Panc1 (cell line): ENCODE measurements around the gene TBC1D16. TPM values are rescaled to one million over a fixed set of nuclear protein-coding genes. Genes with fewer than 3 reads are reported as not detected.

ENCODE experiments used
- ATAC-seq: fragments of 200-7000 bp; cut with Tn5 transposase; 2 replicates; pipeline ENCODE4 v1.9.1; 2020; ENCODE audit warnings: mild to moderate bottlenecking, moderate library complexity
- BruUV-seq: library from RNA; stranded (reverse); fragments of 400-500 nt; replicated peaks from 2 replicates; lab custom pipeline; 2021; lab: Mats Ljungman, UMichigan
- CTCF ChIA-PET: fragments of 300-600 bp; sonication (Branson Sonifier 250); formaldehyde crosslinking; loops from one replicate; lab custom pipeline; 2022; ENCODE audit warnings: antibody characterized with exemption; lab: Charles Lee
- POLR2A ChIA-PET: fragments of 300-600 bp; sonication (Branson Sonifier 250); formaldehyde crosslinking; loops from one replicate; lab custom pipeline; 2022; ENCODE audit warnings: antibody characterized with exemption; lab: Charles Lee
- DNase-seq: peaks from one replicate; pipeline ENCODE4 v3.0.0-alpha.2; 2010; ENCODE audit warnings: low read depth, low spot score
- H3K27ac ChIP-seq: 2 replicates; pipeline ENCODE4 v1.5.1; 2011; ENCODE audit warnings: mild to moderate bottlenecking, low read length, inconsistent platforms
- H3K27me3 ChIP-seq: fragments of 200-500 bp; sonication (Bioruptor generic); 2 replicates; pipeline ENCODE4 v1.6.0; 2014; ENCODE audit warnings: low read length, inconsistent platforms; ENCODE audit not compliant: control insufficient read depth, insufficient read depth
- H3K36me3 ChIP-seq: fragments of 200-500 bp; sonication (Bioruptor generic); 2 replicates; pipeline ENCODE4 v1.5.1; 2014; ENCODE audit warnings: inconsistent platforms, mild to moderate bottlenecking, low read length, moderate library complexity; ENCODE audit not compliant: control insufficient read depth, insufficient read depth
- H3K4me1 ChIP-seq: 2 replicates; pipeline ENCODE4 v1.5.1; 2011; ENCODE audit warnings: inconsistent platforms, mild to moderate bottlenecking, low read length, moderate library complexity; ENCODE audit not compliant: control insufficient read depth, insufficient read depth
- H3K4me3 ChIP-seq, 2 experiments: 2 replicates each; pipeline ENCODE4 v1.5.1; 2011 to 2012; ENCODE audit warnings: low read depth in 2 of 2, low read length in 2 of 2, mild to moderate bottlenecking in 2 of 2, inconsistent platforms in 1 of 2, moderate library complexity in 1 of 2
- H3K9me3 ChIP-seq: fragments of 200-500 bp; sonication (Bioruptor generic); 2 replicates; pipeline ENCODE4 v1.5.1; 2014; ENCODE audit warnings: low read depth, mild to moderate bottlenecking, inconsistent platforms, low read length, moderate library complexity; ENCODE audit not compliant: control insufficient read depth, insufficient read depth
- POLR2AphosphoS5 ChIP-seq: IDR thresholded peaks from 2 replicates; pipeline ENCODE4 v1.6.1; 2012; ENCODE audit warnings: mild to moderate bottlenecking, low read depth, low read length, moderate library complexity
- SIN3A ChIP-seq: IDR thresholded peaks from 2 replicates; pipeline ENCODE4 v1.6.1; 2012; ENCODE audit warnings: low read depth, mild to moderate bottlenecking, low read length, moderate library complexity, borderline replicate concordance; ENCODE audit not compliant: insufficient read depth
- TCF7L2 ChIP-seq: IDR thresholded peaks from 2 replicates; pipeline ENCODE4 v1.6.1; 2011; ENCODE audit warnings: mild to moderate bottlenecking, low read depth, low read length, inconsistent platforms
- in situ Hi-C: cut with HindIII; loops from 2 replicates; pipeline ENCODE4 v1.10.0; 2016; ENCODE audit warnings: low sequenced_read_pairs, low pct_unique_long_range_greater_than_20kb
- intact Hi-C: fragments of 100-400 bp; cut with micrococcal nuclease; formaldehyde crosslinking; loops from one replicate; pipeline ENCODE4 v1.10.0; 2022; ENCODE audit not compliant: unreplicated experiment
- total RNA-seq: library from RNA; stranded (reverse); gene quantifications from one replicate; pipeline ENCODE4 v1.2.1, GENCODE V29; 2021; ENCODE audit not compliant: unreplicated experiment
- TF ChIP-seq, protein P1 (sequence below), 2 experiments: IDR thresholded peaks; 2 replicates each; pipeline ENCODE4 v1.6.1; 2011 to 2012; ENCODE audit warnings: low read depth in 2 of 2, control low read depth in 1 of 2, low read length in 1 of 2, mild to moderate bottlenecking in 1 of 2, moderate library complexity in 1 of 2; ENCODE audit not compliant: insufficient read depth in 1 of 2
- TF ChIP-seq, protein P2 (sequence below): fragments of 450-650 bp; IDR thresholded peaks from 2 replicates; pipeline ENCODE4 v1.5.1; 2017; ENCODE audit warnings: mild to moderate bottlenecking

Gene TBC1D16
- total RNA-seq, 1 experiment from 2014 or later: 41.6 TPM

DNA sequence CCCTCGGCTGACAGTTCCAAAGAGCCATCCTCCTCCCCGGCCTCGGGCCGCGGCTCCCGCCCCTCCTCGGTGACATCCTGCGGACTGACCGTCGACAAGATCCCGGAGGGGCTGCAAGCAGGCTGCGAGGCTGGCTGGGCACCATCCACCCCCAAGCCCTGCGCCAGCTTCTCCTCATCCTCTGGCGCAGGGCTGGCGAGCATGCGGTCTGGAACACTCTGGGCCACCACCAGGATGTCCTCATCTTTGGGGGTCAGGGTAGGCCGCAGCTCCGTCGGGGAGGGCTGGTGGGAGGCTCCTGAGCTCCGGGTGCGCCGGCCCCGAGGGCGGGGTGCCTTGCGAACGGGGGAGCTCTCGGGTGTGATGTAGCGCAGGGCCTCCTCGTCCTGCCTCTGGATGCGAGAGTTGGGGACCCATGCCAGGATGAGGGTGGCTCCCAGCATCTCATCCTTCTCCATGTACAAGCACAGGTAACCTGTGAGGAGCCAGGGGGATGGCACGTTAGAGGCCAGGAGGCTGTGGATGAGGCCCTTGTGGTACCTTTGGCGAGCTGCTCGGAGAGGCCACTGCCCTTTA is 25.3 kb downstream of the TBC1D16 start:
- ChIA-PET CTCF (interaction anchor here (0.6 kb wide), 1 partner anchor 63 kb away, joined by 3 read pairs; no protein-coding TSS in a partner anchor), POLR2A (no interaction called here)
- DNase-seq: no peak
- TF ChIP-seq, protein P1, sequence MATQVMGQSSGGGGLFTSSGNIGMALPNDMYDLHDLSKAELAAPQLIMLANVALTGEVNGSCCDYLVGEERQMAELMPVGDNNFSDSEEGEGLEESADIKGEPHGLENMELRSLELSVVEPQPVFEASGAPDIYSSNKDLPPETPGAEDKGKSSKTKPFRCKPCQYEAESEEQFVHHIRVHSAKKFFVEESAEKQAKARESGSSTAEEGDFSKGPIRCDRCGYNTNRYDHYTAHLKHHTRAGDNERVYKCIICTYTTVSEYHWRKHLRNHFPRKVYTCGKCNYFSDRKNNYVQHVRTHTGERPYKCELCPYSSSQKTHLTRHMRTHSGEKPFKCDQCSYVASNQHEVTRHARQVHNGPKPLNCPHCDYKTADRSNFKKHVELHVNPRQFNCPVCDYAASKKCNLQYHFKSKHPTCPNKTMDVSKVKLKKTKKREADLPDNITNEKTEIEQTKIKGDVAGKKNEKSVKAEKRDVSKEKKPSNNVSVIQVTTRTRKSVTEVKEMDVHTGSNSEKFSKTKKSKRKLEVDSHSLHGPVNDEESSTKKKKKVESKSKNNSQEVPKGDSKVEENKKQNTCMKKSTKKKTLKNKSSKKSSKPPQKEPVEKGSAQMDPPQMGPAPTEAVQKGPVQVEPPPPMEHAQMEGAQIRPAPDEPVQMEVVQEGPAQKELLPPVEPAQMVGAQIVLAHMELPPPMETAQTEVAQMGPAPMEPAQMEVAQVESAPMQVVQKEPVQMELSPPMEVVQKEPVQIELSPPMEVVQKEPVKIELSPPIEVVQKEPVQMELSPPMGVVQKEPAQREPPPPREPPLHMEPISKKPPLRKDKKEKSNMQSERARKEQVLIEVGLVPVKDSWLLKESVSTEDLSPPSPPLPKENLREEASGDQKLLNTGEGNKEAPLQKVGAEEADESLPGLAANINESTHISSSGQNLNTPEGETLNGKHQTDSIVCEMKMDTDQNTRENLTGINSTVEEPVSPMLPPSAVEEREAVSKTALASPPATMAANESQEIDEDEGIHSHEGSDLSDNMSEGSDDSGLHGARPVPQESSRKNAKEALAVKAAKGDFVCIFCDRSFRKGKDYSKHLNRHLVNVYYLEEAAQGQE (IDR thresholded peaks at IDR 0.05; ENCODE audit: insufficient read depth in 1 of 2, low read depth in 2 of 2, low read length in 1 of 2): no peak
- TF ChIP-seq POLR2AphosphoS5 (no peak), SIN3A (no peak), TCF7L2 (no peak)
- TF ChIP-seq, protein P2, sequence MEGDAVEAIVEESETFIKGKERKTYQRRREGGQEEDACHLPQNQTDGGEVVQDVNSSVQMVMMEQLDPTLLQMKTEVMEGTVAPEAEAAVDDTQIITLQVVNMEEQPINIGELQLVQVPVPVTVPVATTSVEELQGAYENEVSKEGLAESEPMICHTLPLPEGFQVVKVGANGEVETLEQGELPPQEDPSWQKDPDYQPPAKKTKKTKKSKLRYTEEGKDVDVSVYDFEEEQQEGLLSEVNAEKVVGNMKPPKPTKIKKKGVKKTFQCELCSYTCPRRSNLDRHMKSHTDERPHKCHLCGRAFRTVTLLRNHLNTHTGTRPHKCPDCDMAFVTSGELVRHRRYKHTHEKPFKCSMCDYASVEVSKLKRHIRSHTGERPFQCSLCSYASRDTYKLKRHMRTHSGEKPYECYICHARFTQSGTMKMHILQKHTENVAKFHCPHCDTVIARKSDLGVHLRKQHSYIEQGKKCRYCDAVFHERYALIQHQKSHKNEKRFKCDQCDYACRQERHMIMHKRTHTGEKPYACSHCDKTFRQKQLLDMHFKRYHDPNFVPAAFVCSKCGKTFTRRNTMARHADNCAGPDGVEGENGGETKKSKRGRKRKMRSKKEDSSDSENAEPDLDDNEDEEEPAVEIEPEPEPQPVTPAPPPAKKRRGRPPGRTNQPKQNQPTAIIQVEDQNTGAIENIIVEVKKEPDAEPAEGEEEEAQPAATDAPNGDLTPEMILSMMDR: no peak
- no TSS peak for BruUV-seq
- intact Hi-C loops: no loop called here
- in situ Hi-C loops: no loop called here
- Histone ChIP-seq H3K27me3 (no peaks in the 10 kb centered on the region), H3K27ac (no peak overlapping the region), H3K9me3 (peaks cover 3% of the 10 kb centered on the region; the same call in 1 of the 2 replicates), H3K36me3 (no peaks in the 10 kb centered on the region), H3K4me1 (peaks cover 7% of the 10 kb centered on the region), H3K4me3 (no peak overlapping the region)
- ATAC-seq: no peak

DNA sequence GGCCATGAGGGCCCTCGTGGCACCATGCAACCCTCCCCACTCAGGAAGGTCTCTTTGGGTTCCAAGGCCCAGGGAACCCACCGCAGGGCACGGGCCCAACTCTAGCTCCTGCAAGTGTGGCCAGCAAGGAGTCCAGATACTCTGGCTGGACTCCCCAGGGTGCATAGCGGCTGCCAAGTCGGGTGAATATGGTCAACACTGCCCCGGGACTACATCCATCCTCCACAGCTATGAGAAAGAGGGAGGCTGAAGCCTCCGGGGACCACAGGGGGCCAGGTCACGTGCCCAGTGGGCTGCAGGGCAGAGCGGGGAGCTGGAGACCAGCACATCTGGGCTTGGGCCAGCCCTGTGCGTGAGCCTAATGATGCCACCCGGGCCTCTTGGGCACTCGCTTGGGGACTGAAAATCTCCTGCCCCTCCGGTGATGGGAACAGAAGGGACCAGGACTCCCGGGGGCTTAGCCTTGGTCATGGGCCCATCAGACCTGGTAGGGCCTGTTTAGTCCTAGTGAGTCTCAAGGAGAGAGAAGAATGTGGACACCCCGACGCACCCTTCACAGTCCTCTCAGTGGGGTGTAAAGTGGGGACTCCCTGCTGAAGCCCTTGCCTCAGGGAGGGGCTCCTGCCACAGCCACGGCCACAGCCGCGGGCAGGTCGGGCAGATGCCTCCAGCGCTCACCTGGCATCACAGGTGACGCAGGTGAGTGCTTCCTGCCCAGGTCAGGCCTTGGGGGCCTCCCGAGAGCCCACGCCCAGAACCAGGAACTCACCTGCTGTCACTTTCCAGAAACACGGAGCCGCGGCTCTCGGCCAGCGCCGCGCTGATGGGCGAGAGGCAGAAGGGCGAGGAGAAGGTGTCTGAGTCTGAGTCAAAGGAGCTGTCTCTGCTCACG is 26.0 kb downstream of the TBC1D16 start:
- peaks cover 3% of the 10 kb centered on the region; the same call in 1 of the 2 replicates for H3K9me3 ChIP-seq
- DNase-seq: no peak
- H3K4me1 ChIP-seq: peaks cover 7% of the 10 kb centered on the region
- ATAC-seq: no peak
- no peak overlapping the region for H3K27ac ChIP-seq
- CTCF ChIA-PET: interaction anchor here (1.1 to 2.3 kb wide), 3 partner anchors 20 to 201 kb away, joined by 3 to 6 read pairs (median 4); no protein-coding TSS in a partner anchor
- H3K36me3 ChIP-seq: no peaks in the 10 kb centered on the region
- no TSS peak for BruUV-seq
- TF ChIP-seq, protein P2: no peak
- TF ChIP-seq SIN3A (no peak), TCF7L2 (no peak), POLR2AphosphoS5 (no peak)
- TF ChIP-seq, protein P1 (IDR thresholded peaks at IDR 0.05; ENCODE audit: insufficient read depth in 1 of 2, low read depth in 2 of 2, low read length in 1 of 2): no peak
- in situ Hi-C loops (no loop called here), intact Hi-C loops (loop anchor here (5.0 kb wide), 1 partner anchor 73 kb away; no protein-coding TSS in a partner anchor)
- POLR2A ChIA-PET: no interaction called here
- H3K4me3 ChIP-seq: no peak overlapping the region
- no peaks in the 10 kb centered on the region for H3K27me3 ChIP-seq
